Measurements from ENCODE around the gene SKAP1.
A peak's percentile ranks its signal among the peaks of the same experiment; 100 is the strongest.

Gene SKAP1

GRCh38 chr17:48239603-48239995 lies 190.4 kb downstream of the SKAP1 start:
- H2AFZ ChIP-seq (ENCODE audit: low read length): peak overlapping the region; percentile 10; the same call in 1 of the 2 replicates
- H3K4me2 ChIP-seq (ENCODE audit: low read depth, low read length, poor library complexity, severe bottlenecking): no peak overlapping the region
- peaks cover 71% of the 10 kb centered on the region for H3K4me1 ChIP-seq (ENCODE audit: insufficient read depth, low read length, poor library complexity, severe bottlenecking)
- H3K79me2 ChIP-seq (ENCODE audit: insufficient read depth, low read length): no peaks in the 10 kb centered on the region
- H3K9me3 ChIP-seq (ENCODE audit: insufficient read depth, low read depth, low read length): no peaks in the 10 kb centered on the region
- H3F3A ChIP-seq (ENCODE audit: low read depth): no peaks in the 10 kb centered on the region; the same call in 1 of the 2 replicates
- H3K9ac ChIP-seq (ENCODE audit: low read depth, low read length, poor library complexity, severe bottlenecking): no peak overlapping the region
- H3K27me3 ChIP-seq (ENCODE audit: insufficient read depth, low read length, poor library complexity, severe bottlenecking): no peaks in the 10 kb centered on the region
- H3K36me3 ChIP-seq (ENCODE audit: insufficient read depth, low read length): no peaks in the 10 kb centered on the region
- H3K9me2 ChIP-seq (replicated peaks; ENCODE audit: low read depth, low read length): no peaks in the 10 kb centered on the region
- H3K4me3 ChIP-seq (ENCODE audit: low read length, poor library complexity, severe bottlenecking): no peak overlapping the region
- TF ChIP-seq CTCF (conservative IDR thresholded peaks at IDR 0.05; ENCODE audit: low read length): no peak
- no peak for TF ChIP-seq EZH2phosphoT487 (IDR thresholded peaks at IDR 0.05; ENCODE audit: borderline replicate concordance)
- no peaks in the 10 kb centered on the region for H4K20me1 ChIP-seq (ENCODE audit: insufficient read depth, low read length, poor library complexity, severe bottlenecking)

GRCh38 chr17:48238933-48239602 lies 190.9 kb downstream of the SKAP1 start:
- Histone ChIP-seq H3K27me3 (ENCODE audit: insufficient read depth, low read length, poor library complexity, severe bottlenecking) (no peaks in the 10 kb centered on the region), H4K20me1 (ENCODE audit: insufficient read depth, low read length, poor library complexity, severe bottlenecking) (no peaks in the 10 kb centered on the region), H3K4me2 (ENCODE audit: low read depth, low read length, poor library complexity, severe bottlenecking) (no peak overlapping the region), H2AFZ (ENCODE audit: low read length) (no peak overlapping the region), H3F3A (ENCODE audit: low read depth) (no peaks in the 10 kb centered on the region), H3K9me3 (ENCODE audit: insufficient read depth, low read depth, low read length) (no peaks in the 10 kb centered on the region), H3K4me1 (ENCODE audit: insufficient read depth, low read length, poor library complexity, severe bottlenecking) (peaks cover 67% of the 10 kb centered on the region), H3K36me3 (ENCODE audit: insufficient read depth, low read length) (no peaks in the 10 kb centered on the region), H3K9me2 (replicated peaks; ENCODE audit: low read depth, low read length) (no peaks in the 10 kb centered on the region), H3K9ac (ENCODE audit: low read depth, low read length, poor library complexity, severe bottlenecking) (no peak overlapping the region), H3K79me2 (ENCODE audit: insufficient read depth, low read length) (no peaks in the 10 kb centered on the region), H3K4me3 (ENCODE audit: low read length, poor library complexity, severe bottlenecking) (no peak overlapping the region)
- no peak for TF ChIP-seq EZH2phosphoT487 (IDR thresholded peaks at IDR 0.05; ENCODE audit: borderline replicate concordance)
- no peak for TF ChIP-seq CTCF (conservative IDR thresholded peaks at IDR 0.05; ENCODE audit: low read length)

GRCh38 chr17:48237456-48237855 lies 192.6 kb downstream of the SKAP1 start:
- Histone ChIP-seq H4K20me1 (ENCODE audit: insufficient read depth, low read length, poor library complexity, severe bottlenecking) (no peaks in the 10 kb centered on the region), H3K4me2 (ENCODE audit: low read depth, low read length, poor library complexity, severe bottlenecking) (no peak overlapping the region), H2AFZ (ENCODE audit: low read length) (no peak overlapping the region), H3K4me1 (ENCODE audit: insufficient read depth, low read length, poor library complexity, severe bottlenecking) (peaks cover 51% of the 10 kb centered on the region), H3K27me3 (ENCODE audit: insufficient read depth, low read length, poor library complexity, severe bottlenecking) (no peaks in the 10 kb centered on the region), H3K36me3 (ENCODE audit: insufficient read depth, low read length) (no peaks in the 10 kb centered on the region), H3F3A (ENCODE audit: low read depth) (no peaks in the 10 kb centered on the region), H3K4me3 (ENCODE audit: low read length, poor library complexity, severe bottlenecking) (no peak overlapping the region), H3K79me2 (ENCODE audit: insufficient read depth, low read length) (no peaks in the 10 kb centered on the region), H3K9me2 (replicated peaks; ENCODE audit: low read depth, low read length) (no peaks in the 10 kb centered on the region), H3K9me3 (ENCODE audit: insufficient read depth, low read depth, low read length) (no peaks in the 10 kb centered on the region), H3K9ac (ENCODE audit: low read depth, low read length, poor library complexity, severe bottlenecking) (no peak overlapping the region)
- TF ChIP-seq EZH2phosphoT487 (IDR thresholded peaks at IDR 0.05; ENCODE audit: borderline replicate concordance) (no peak), CTCF (conservative IDR thresholded peaks at IDR 0.05; ENCODE audit: low read length) (no peak)
